HG03521 (cell line): Measurements from ENCODE around the gene TRIP6.
"Not testable (repeated sequence)": the region's sequence is repeated elsewhere in the genome, so short reads cannot be mapped to it uniquely, and the experiment has no call there.

ENCODE experiments used
- ATAC-seq: cut with Tn5 transposase; IDR thresholded peaks from one replicate; pipeline ENCODE4 v1.9.1; 2021; ENCODE audit warnings: mild to moderate bottlenecking, moderate library complexity; ENCODE audit not compliant: unreplicated experiment

Gene TRIP6

GRCh38 chr7:100837099-100837836, 29.9 kb upstream of the TRIP6 start:
- ATAC-seq, result no peak

DNA sequence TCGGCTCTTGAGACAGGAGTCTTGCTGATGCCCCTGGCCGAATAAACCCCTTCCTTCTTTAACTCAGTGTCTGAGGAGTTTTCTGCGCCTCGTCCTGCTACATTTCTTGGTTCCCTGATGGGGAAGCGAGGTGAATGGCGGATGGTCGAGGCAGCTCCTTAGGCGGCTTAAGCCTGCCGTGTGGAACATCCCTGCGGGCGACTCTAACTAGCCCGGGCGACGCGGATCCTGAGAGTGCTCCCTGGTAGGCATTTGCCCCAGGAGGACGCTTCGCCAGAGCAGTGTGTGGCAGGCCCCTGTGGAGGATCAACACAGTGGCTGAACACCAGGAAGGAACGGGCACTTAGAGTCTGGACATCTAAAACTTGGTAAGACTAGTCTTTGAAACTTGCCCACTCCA, 27.8 kb upstream of the TRIP6 start:
- no peak for ATAC-seq

GRCh38 chr7:100840470-100841100, 26.6 kb upstream of the TRIP6 start:
- ATAC-seq, result no peak

- ATAC-seq, result no peak
Observed at GRCh38 chr7:100847360-100847759, 19.8 kb upstream of the TRIP6 start.

DNA sequence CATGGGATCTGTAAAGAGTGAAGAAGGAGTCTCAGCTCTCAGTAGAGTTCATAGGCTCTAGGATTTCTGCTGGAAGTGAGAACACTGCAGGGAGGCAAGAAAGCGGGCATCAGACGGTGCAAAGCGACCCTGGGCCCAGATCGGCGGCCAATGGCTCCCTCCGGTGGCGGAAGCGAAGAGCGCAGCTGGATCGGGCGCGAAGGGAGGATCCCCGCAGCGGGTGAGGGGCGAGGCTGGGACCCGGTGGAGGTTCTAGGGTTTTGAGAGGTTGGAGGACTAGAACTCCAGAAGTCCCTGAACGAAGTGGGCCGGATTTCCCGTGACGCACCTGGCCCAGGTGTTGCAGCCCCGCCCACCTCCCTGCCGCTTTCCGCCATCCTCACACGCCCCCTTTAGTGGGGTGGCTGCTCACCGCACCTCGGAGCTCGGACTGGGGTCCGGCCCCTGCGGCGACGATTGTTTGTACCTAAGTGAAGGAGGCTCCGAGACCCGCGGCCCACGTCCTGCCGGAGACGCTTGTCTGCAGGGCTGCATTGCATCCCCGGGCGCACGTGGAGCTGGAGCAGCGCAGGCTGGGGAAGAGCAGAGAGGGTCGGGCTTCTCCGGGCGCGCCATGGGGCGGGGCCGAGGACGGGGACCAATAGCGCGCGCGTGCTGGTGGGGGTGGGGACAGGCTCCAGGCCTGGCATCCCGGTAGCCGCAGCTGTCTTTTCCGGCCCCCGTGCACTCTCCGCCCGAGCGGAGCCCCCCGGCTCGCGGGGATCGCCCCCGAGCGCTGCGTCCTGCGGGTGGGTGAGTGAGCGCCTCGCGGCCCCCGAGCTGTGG, 14.9 kb upstream of the TRIP6 start, which contains the start of gene SLC12A9:
SLC12A9 (plus strand) TSS at position 666 of the 825 bp plus-strand sequence. CDS start 1,485 bp downstream, outside the sequence.
- ATAC-seq, result peak; percentile 85

- no peak for ATAC-seq
Observed at GRCh38 chr7:100854146-100854895, 12.9 kb upstream of the TRIP6 start.

DNA sequence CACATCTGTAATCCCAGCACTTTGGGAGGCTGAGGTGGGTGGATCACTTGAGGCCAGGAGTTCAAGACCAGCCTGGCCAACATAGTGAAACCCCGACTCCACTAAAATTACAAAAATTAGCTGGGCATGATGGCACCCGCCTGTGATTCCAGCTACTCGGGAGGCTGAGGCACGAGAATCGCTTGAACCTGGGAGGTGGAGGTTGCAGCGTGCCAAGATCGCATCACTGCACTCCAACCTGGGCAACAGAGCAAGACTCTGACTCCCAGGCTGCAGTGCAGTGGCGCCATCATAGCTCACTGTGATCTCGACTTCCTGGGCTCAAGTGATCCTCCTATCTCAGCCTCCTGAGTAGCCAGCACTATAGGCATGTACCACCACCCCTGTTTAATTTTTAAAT, 12.3 kb upstream of the TRIP6 start:
- not testable (repeated sequence) for ATAC-seq

DNA sequence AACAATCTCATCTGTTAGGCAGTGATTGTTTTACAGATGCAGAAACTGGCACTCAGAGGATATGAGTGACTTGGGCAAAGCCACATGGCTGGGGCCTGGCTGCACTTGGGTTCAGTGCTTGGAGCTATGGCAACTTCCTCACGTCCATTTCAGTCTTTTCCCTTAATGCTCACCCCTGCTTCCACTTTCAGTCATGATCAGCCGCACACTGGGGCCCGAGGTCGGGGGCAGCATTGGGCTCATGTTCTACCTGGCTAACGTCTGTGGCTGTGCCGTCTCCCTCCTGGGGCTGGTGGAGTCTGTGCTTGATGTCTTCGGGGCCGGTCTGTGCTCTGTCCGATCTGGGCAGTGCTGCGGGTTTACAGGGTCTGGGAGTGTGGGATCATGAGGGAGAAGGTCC, 11.7 kb upstream of the TRIP6 start:
- ATAC-seq, result no peak

GRCh38 chr7:100856871-100857282, 10.3 kb upstream of the TRIP6 start:
- no peak for ATAC-seq

DNA sequence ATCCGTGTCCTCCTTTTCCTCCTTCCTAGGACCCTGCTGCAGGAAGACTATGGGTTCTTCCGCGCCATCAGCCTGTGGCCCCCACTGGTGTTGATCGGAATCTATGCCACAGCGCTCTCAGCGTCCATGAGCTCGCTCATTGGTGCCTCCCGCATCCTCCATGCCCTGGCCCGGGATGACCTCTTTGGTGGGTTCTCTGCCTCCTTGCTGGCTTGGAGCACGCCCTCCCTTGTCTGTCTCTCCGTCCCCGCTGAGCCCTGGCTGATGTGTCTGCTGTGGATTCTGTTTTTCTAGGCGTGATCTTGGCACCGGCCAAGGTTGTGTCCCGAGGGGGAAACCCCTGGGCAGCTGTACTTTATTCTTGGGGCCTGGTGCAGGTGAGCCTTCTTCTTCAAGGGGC, 7.3 kb upstream of the TRIP6 start:
- no peak for ATAC-seq

GRCh38 chr7:100860702-100861615, 6.2 kb upstream of the TRIP6 start:
- ATAC-seq, result no peak

GRCh38 chr7:100861616-100861985, 5.6 kb upstream of the TRIP6 start:
- ATAC-seq, result no peak

DNA sequence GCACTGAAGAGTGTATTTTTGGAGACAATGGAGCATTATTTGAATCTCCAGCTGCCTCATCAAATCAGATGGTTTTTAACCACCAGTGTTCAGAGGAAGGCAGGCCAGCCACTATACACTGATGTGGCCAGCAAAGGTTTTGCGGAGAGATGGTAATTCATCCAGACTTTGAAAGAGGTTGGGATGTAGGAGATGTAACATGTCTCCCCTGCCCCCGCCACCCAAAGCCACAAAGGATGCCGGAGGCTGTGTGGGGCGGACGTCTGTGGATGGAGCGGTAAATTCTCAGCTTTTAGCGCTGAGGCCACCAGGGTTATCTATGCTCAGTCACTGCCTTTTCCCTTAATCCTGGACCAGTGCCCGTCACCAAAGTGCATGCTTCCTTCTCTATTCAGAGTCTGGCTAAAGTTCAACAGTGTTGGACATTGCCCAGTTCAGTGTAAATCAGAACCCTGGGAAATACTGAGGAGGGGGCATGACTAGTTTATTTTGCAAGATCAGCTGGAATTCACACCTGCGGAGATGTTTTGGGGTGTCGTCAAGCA, 3.7 kb upstream of the TRIP6 start:
- no peak for ATAC-seq

GRCh38 chr7:100864263-100864845, 2.8 kb upstream of the TRIP6 start:
- no peak for ATAC-seq

DNA sequence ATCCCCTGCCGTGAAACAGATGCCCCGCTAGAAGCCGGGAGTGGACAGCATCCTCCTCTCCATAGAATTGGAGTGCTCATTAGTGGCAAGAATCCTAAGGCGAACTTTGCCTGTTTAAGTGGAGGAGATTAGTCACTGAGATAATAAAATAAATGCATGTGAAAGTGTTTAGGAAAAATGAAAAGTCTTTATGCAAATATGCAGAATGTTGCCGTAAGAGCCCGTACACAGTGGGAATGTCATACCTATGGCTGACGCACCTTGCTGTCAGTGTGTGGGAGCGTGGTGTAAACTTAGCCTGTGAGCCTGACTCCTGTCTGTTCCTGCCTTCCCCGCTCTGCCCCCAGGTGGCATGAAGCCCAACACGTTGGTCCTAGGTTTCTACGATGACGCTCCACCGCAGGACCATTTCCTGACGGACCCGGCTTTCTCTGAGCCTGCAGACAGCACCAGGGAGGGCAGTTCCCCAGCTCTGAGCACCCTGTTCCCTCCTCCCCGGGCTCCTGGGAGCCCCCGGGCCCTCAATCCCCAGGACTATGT, 1.7 kb upstream of the TRIP6 start:
- ATAC-seq, result no peak

DNA sequence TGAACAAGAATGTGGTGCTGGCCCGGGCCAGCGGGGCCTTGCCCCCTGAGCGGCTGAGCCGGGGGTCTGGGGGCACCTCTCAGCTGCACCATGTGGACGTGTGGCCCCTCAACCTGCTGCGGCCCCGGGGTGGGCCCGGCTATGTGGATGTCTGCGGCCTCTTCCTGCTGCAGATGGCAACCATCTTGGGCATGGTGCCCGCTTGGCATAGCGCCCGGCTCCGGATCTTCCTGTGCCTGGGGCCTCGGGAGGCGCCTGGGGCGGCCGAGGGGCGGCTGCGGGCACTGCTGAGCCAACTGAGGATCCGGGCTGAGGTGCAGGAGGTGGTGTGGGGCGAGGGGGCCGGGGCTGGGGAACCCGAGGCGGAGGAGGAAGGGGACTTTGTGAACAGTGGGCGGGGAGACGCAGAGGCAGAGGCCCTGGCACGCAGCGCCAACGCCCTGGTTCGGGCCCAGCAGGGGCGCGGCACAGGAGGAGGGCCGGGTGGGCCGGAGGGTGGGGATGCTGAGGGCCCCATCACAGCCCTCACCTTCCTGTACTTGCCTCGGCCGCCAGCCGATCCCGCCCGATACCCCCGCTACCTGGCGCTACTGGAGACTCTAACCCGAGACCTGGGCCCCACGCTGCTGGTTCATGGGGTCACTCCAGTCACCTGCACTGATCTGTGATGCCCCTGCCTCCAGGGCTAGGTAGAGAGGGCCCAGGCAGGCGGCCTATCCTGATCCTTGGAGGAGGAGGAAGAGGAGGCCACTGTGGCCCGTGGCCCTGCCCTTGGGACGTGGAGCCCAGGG, 1.1 kb upstream of the TRIP6 start:
- ATAC-seq, result no peak

DNA sequence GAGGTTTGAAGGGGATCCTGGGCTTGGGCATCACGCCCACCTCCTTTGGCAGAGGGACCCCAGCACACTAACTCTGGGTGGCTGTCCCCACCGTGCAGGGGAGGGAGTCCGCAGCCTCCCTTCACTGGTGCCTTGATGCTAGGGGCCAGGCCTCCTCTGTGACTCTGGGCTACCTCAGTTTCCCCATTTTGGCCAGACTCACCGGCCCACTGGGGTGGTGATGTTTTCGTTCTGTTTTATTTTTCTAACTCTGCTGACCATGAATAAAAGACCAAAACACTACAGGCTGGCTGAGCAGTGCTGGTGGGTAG, 503 bp upstream of the TRIP6 start:
- no peak for ATAC-seq

- ATAC-seq, result no peak
Observed at GRCh38 chr7:100867776-100868485, 744 bp downstream of the TRIP6 start.
